ENCODE measurements around the gene TMEM74B.

The TMEM74B gene

DNA sequence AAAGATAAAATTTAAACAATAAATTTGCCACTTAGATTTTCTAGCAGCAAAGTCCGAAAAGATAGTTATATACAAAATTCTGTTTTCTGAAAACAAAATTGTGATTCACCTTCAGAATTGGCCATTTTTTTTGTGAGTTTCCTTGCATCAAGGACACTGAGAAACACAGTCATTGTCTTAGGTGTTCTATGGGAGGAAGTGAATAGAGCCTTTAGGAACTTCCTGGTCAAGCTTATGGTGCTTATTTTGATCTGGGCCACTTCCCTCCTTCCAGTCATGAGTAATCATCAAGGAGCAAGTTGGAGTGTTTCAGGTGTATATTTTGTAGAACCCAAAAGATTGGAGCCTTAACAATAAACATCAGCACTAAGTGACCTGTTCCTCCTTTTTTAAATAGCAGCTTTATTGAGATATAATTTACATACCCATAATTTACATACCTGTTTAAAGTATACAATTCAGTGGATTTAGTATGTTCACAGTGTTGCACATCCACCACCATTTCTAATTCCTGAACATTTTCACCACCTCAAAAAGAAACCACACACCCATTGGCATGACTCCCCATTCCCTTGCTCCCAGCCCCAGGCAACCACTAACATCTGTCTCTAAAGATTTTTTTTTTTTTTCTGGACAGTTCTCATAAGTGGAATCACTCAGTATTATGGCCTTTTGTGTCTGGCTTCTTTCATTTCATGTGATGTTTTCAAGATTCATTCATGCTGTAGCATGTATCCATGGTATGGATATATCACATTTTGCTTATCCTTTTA lies 17.6 kb downstream of the TMEM74B start:
- no peak for DNase-seq (ENCODE audit: low read depth)
- no peak overlapping the region for H3K4me3 ChIP-seq (ENCODE audit: low read length)
- no peak for TF ChIP-seq CTCF (IDR thresholded peaks at IDR 0.05; ENCODE audit: insufficient read depth, low read depth, low read length, missing control alignments)

- TF ChIP-seq CTCF (IDR thresholded peaks at IDR 0.05; ENCODE audit: insufficient read depth, low read depth, low read length, missing control alignments): no peak
- DNase-seq (ENCODE audit: low read depth): no peak
Observed at GRCh38 chr20:1165941-1166340, 18.8 kb downstream of the TMEM74B start.

DNA sequence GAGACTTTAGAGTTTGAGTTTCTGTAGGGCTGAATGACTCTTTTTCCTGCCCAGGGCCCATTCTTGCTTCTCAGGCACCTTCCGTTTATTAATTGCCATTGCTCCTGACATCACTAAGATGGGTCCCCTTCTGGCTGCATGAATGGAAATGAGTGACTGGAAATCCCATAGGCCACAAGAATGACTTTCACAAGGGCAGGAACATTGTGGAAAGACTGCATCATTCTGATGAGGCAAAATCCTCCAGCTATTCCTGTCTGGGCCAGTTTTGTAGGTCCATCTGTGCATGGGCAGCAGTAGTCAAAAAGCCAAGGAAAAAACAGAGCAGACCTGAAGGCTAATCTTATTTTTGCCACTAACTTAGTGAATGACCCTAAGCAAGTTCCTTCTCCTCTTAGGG lies 19.3 kb downstream of the TMEM74B start:
- no peak overlapping the region for H3K4me3 ChIP-seq (ENCODE audit: low read length)
- DNase-seq (ENCODE audit: low read depth): no peak
- TF ChIP-seq CTCF (IDR thresholded peaks at IDR 0.05; ENCODE audit: insufficient read depth, low read depth, low read length, missing control alignments): no peak

More at GRCh38 chr20:1165941-1166340, 18.8 kb downstream of the TMEM74B start:
- H3K4me3 ChIP-seq (ENCODE audit: low read length): no peak overlapping the region

DNA sequence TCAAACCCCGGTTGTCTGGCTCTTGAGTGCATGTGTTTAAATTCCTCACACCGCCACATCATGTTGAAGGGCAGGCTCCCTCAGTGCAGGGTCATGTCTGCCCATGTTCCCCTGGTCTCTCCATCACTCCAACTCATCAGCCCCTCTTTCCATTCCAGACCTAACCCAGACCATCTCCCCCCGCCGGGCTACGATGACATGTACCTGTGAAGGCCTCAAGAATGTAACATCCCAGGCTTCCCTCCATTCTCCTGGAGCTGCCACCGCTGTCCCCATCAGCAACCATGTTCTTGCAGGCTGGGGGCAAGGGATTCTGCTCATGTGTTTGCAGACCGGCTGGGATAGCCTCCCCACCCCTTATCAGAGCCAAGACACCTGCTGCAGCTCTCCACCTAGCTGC lies 19.9 kb downstream of the TMEM74B start:
- H3K4me3 ChIP-seq (ENCODE audit: low read length): no peak overlapping the region
- TF ChIP-seq CTCF (IDR thresholded peaks at IDR 0.05; ENCODE audit: insufficient read depth, low read depth, low read length, missing control alignments): no peak
- no peak for DNase-seq (ENCODE audit: low read depth)

DNA sequence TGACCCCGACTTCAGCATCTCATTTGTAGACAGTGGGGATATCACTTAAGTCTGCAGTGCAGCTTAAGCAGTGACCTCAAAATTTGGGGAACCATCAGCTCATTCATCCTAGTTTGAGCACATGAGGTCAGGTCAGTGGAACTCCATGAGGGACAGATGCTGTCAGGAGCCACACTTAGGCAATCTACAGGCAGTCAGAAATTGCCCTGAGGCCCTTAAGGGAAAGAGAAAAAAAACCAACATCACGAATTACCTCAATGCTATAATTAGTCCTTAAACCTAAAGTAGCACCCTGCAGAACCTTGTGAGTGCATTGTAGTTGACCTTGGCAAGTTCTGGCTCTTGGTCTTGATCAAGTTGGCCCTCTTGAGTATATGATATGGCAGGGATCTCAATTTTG lies 21.1 kb downstream of the TMEM74B start:
- no peak for DNase-seq (ENCODE audit: low read depth)
- H3K4me3 ChIP-seq (ENCODE audit: low read length): no peak overlapping the region
- TF ChIP-seq CTCF (IDR thresholded peaks at IDR 0.05; ENCODE audit: insufficient read depth, low read depth, low read length, missing control alignments): no peak

DNA sequence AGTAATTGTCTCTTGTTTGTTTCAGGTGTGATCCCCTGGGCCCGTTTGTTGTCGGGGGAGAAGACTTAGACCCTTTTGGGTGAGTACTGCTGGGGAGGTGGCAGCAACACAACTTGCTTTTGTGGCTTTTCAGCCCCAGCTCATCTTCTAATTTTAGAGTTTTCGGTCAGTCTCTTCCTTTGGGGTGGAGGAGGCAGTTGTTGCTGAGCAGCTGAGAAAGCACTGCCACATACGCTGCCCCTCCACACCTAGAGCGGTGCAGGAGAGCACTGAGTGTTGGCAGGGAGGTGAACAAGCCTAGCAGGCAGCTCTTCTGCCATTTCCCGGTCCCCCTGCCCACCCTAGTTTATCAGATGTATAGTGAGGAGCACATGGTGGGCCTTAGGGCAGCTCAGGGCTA lies 21.7 kb downstream of the TMEM74B start:
- TF ChIP-seq CTCF (IDR thresholded peaks at IDR 0.05; ENCODE audit: insufficient read depth, low read depth, low read length, missing control alignments): no peak
- DNase-seq (ENCODE audit: low read depth): no peak
- H3K4me3 ChIP-seq (ENCODE audit: low read length): no peak overlapping the region

DNA sequence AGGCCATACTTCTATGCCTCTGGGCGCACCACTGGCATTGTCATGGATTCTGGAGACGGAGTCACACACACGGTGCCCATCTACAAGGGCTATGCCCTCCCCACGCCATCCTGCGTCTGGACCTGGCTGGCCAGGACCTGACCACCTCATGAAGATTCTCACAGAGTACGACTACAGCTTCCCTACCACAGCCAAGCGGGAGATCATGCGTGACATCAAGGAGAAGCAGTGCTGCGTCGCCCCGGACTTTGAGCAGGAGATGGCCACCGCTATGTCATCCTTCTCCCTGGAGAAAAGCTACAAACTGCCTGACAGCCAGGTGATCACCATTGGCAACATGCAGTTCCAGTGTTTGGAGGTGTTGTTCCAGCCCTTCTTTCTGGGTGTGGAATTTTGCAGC lies 23.8 kb downstream of the TMEM74B start:
- TF ChIP-seq CTCF (IDR thresholded peaks at IDR 0.05; ENCODE audit: insufficient read depth, low read depth, low read length, missing control alignments): no peak
- no peak overlapping the region for H3K4me3 ChIP-seq (ENCODE audit: low read length)
- no peak for DNase-seq (ENCODE audit: low read depth)

Data from epithelial cell of esophagus (primary cell).